Middle frontal gyrus (tissue), 1 donor: ENCODE data around the gene TP53AIP1.

Source experiments
- DNase-seq: peaks from one replicate; pipeline ENCODE4 v3.0.0-alpha.2; 2015; ENCODE audit warnings: low spot score; ENCODE audit errors: extremely low spot score

The TP53AIP1 gene

DNA sequence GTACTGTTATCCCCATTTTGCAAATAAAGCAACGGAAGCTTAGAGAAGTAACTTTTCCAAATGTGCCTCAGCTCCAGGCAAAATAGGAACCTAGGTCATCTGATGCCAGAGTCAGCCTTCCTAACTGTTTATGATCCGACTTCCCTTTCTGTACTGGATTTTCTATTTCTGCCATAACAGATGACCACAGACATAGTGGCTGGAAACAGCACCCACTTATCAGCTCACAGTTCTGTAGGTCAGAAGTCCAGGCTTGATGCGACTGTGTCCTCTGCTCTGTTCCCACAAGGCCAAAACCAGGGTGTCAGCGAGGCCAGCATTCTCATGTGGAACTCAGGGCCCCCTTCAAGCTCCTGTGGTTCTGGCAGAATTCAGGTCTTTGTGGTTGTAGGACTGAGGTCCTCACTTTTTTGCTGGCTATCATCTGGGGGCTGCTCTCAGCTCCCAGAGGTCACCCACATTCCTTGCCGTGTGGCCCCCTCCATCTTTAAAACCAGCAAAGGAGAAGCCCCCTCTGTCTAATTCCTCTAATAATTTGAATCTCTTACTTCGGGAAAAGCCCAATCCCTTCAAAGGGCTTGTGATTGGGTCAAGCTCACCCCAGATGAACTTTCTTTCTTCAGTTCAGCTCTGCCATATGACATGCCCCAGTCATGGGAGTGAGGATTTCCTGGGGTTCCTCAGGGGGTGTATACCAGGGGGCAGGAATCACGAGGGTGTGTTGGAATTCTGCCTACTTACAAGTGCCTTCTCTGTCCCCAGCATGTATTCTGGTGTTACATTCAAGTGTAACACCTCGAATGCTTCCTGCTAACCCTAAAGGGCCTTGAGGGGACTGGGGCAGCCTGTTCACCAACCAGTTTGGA is 36.3 kb downstream of the TP53AIP1 start:
- DNase-seq: no peak

DNA sequence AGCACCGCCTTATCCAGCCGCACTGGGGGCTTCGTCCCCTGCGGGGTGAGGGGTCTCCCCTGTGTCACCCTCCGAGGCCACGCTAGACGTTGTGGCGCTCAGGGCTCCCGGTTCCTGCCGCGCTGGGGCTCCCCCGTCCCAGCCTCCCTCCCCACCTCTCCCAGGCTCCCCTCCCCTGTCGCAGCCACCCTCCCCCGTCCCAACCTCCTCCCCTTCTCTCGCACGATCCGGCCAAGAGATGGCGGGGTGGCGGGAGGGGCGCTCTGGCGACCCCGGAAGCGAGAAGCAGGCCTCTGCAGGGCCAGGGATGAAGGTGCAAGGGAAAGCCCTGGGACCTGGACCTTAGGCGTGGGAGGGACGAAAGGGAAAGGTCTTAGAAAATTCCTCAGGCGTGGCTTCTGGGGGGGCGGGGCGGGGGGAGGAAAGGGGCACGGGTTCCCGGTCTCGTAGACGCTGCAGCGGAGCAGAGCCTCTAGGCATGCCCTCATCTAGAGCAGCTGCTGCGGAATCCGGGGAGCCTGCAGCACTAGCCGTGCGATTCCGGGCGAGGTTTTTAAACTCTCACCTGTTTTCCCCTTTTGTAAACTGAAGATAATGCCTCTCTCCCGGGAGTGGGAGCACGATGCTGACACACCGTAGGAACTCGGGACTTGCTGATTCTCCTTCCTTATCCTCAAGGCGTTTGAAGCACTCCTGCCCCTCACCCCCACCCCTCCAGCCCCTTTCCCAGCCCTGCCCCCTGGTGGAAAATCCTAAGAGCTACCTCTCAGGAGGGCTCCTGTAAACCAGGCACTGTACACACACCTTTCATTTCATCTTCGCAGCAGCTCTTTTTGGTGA is 37.1 kb downstream of the TP53AIP1 start:
- no peak for DNase-seq

DNA sequence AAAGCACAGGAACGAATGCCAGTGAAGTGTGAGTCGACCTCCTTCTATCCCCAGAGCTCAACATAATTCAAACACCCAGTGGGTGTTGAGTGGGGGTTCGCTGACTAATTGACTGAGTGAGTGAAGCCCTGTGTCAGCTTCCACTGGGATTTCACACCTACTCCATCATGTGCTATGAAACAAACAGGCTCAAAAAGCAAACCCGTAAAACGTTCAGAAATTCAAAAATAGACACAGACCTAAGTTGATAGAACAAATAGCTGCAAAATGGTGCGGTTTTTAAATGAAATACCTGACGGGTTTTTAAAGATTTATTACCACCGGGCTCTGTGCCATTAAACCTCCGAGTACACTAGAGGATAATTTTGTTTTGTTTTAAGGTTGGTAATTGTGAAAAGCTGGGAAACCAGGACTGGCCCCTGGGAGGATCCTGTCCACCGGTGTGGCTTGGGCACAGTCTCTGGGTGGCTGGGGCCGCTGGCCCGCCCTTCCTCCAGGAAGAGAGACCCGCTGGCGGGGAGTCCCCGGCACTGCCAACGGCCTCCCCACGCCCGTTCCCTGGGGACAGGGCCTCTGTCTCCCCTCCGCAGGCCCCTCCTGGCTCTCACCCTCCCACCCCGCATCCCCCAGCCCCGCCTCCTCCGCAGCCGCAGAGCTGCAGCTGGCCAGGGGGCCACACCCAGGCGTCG is 37.9 kb downstream of the TP53AIP1 start:
- no peak for DNase-seq

DNA sequence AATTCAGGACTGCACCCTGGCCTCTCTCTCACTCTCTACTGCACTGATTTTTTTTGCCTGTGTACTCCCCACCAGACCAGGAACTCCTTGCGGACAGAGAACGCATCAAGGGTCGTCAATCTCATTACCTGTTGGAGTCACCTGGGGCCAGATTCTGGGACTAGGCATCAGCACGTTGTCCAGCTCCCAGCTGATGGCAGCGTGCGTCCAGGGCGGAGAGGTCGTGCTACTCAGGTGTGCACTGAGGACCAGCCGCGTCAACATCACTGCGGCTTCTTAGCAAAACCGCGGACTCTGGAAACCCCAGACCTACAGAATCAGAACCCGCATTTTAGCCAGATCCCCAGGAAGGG is 38.4 kb downstream of the TP53AIP1 start:
- no peak for DNase-seq

DNA sequence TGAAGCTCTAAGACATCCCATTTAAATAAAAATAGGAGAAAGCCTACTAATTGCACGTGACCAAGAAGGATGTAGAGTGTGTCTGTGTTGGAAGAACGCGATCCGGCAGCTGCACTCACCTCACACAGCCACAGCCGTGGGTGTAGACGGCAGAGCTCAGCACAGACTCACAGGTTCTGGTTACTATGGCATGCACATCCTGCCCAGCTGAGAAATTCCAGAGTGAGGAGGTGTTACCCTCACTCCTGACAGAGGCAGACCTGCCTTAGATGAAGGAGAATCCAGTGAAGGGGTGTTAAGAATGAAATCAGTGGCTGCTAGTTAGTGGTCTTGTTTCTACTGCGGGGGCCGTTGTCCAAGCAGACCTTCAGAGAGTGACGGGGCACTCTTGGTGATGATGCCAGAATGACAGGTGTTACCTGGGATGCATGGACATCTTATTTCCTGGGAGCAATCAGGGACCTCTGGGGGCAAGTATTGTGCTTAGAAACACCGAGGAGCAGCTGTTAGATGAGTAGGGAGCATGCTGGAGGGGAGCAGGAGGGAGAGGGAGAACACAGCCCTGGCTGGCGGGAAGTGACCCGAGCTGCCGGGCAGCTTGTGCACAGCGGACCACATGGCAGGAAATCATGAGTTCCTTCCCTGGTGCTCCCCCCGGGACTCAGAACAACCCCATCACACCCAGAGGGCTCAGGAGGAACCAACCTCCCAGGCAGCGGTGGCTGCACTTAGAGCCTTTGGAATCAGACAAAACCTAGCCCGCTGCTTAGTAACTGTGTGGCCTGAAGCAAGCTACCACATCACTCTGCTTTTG is 39.2 kb downstream of the TP53AIP1 start:
- DNase-seq: no peak

DNA sequence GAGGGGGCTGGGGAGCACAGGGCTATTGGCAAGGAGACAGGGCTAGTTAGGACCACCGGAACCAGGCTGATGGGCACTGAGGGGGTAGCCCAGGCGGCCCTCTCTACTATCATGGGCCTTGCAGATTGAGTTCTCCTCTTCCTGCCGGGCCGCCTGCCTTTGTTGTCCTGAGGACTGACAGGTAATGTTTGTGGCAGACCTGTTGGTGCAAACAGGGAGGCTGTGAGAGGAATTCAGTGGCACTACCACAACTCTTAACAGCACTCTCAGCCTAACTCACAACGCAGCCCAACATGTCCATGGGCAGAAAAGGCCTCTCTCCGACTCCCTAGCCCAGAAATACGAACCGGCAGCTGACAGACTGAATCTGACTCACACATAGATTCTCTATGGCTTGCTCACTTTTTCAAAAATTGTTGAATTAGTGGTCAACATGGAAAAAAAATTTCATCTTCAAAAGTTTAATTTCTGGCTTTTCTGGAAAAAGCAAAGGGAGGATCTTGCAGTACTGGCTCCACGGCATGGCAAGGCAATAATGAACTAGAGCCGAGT is 40.1 kb downstream of the TP53AIP1 start:
- no peak for DNase-seq

DNA sequence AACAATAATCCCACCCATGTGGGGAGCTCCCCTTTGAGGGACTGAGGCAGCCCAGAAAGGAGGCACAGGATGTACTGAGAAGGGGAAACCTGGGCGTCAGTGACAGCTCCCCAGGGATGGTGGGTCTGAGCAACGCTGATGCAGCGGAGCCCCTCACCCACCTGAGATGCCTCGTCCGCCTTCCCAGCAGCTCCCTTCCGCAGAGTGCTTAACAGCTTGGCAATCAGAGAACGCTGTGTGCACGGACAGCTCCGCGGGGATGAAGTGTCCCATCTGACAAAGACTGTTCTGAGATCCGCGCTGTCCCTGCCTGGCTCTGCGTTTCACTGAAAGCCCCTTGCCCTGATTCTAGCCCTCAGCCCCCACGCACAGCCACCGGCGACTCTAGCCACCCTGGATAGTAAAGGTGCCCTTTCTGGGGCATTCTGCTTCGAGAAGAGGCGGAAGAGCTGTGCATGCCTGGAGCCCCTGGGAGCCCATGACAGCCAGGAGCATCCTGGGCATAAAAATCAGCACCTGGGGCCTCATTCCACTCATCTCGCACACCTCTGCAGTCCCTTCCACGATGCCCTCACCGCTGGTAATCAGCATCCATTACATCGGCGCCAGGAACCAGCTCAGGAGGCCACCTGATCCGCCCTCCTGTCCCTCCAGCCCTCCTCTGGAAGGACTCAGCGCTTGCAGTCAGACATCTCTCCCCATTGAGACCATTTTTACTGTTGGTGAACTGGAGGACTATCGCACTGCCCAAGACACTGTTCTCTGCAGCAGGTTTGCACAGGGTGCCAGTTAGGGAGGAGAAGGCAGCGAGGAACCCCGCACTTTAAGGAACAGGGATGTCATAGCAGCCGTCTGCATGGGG is 40.8 kb downstream of the TP53AIP1 start:
- DNase-seq: no peak

DNA sequence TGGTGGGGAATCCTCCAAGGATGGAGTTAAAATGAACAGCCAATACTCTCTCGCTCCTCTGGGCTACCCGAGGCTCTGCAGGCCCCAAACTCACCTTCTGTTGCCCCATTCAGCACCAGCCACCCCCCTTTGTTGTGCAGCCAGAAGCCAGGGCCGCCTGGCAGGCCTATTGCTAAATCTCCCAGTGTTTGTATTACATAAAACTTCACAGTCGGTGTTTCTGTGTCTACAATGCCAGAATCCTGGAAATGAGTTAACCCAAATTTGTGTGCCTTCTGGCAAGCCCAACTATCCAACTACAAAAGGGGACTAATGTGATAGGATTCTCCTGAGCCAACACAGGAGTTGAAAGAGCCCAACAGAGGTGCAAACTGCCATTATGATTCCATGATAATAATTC is 42.2 kb downstream of the TP53AIP1 start:
- DNase-seq: no peak

DNA sequence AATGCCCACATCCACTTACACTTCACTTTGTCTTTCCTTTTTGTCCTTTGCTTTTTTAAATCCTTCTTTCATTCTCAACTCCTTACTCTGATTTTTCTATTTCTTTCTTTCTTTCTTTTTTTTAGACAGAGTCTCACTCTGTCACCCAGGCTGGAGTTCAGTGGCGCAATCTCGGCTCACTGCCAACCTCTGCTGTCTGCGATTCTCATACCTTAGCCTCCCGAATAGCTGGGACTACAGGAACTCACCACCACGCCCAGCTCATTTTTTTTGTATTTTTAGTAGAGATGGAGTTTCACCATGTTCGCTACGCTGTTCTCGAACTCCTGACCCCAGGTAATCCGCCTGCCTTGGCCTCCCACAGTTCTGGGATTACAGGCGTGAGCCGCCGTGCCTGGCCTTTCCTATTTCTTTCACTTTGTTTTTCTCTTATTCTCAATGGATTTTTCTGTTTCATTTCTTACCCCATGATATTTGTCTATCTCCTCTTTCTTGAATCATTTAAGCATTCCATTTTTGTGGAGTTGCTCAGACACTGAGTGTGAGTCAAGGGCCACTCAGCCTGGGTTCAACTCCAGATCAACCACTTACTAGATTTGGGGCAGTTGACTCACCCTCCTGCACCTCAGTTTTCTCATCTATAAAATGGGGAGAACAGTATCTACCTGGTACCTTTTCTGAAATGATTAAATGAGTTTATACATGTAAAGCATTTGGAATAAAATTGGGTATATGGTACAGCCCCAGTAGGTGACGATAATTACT is 43.9 kb downstream of the TP53AIP1 start:
- DNase-seq: no peak

DNA sequence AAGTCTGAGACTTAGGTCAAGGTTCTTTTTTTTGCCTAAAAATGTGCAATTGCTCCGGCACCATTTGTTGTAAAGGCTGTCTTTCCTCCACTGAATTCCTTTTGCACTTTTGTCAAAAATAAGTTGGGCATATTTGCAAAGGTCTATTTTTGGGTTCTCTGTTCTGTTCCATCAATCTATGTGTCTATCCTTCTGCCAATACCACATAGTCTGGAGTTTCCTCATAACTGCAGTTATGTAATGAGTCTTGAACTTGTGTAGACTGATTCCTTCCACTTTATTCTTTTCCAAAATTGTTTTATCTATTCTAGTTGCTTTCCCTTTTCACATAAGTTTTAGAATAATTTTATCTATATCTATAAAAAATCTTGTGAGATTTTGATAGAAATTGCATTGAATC is 44.8 kb downstream of the TP53AIP1 start:
- no peak for DNase-seq

DNA sequence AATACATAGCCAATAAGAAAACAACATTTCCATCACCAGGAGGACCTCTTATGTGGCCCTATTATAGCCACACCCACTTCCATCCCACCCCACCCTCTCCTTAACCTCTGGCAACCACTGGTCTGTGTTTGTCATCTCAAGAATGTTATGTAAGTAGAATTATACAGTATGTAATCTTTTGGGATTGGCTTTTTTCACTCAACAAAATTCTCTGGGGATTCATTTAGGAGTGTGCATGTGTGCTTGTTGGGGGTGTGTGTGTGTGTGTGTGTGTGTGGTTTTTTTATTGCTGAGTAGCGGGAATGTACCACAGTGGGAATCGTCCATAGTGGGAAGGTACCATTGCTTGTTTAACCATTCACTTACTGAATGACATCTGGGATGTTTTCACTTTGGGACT is 46.3 kb downstream of the TP53AIP1 start:
- no peak for DNase-seq

DNA sequence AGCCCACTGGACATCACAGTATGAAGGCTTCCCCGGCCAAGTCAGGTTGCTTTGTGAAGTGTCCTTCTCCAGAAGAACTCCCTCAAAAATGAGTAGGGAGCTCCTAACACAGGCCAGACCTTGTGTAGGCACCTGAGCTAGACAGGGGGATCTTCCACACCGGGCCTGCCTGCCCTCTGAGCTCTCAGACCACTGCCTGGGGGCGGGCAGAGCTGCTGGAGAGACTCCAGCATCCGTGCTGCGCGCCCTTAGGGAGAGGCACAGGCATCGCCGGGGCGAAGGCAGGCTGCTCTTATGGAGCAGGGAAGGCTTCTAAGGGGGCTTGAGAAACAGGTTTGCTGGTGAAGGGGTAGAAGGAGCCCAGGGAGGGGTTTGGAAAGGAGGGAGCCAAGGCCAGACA is 47.1 kb downstream of the TP53AIP1 start:
- no peak for DNase-seq

DNA sequence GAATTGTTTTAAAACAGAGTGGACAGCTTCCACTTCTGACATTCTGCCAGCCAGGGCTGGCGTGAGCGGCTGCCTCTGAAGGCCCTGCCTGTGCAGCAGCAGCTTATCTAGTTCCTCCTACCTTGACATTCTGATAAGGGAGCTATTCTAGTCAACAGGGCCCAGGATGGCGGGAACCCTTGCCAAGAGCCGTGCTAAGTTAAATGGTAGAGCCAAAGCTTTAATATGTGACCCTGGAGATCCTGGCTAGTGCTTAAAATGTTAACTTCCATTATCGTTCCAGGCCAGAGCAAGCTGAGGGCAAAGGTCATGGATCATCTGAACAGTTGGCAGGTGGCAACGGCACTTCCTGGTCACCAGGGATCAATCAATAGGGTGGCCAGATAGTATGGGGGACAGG is 48.0 kb downstream of the TP53AIP1 start:
- DNase-seq: no peak

DNA sequence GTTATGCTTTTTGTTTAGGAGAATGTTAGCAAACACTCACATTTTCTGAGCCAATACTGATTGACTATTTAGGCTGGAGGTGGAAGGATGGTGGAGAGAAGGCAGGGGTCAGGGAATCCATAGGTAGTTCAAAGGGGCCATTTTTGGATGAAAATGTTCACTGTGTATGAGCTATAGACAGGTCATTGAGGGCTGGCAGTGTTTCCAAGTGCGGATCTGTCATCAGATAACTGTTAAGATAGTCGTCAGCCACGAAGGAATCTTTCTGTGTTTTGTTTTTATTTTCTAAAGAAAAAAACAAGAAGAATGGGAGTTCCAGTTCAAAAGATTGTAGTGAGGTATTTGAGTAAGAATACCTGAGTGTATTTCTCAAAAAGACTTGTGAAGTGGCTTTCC is 48.4 kb downstream of the TP53AIP1 start:
- no peak for DNase-seq

DNA sequence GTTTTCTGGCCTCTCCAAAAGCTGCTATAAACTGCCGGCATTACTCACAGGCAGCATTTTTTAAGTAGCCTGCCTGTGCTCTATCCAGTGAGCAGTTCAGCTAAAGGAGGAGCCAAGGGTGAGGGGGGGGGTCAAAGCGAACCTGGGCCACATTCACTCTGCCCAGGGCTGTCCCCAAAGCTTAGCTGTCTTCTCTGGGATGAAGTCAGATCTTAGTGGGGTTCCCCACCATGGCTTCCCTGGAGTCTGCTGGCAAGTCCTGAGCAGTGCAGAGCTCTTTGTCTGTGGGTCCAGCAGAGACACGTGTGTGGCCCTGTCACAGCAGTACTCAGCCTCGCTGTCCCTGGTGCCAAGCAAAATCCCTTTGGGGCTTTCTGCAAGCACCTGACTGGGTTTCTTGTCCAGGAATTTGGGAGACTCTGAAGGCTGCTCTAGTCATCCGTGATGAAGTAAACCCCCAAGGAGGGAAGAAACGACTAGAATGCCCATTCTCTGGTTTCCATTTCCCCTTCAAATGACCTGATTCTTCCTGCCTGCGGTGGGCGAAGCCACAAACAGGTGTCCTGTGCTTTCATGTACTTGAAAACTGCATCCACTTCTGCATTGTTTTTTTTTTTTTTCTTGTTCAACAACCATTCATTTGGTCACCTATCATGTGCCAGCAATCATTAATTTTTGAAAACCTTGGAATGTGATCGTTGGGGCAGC is 48.9 kb downstream of the TP53AIP1 start:
- no peak for DNase-seq

DNA sequence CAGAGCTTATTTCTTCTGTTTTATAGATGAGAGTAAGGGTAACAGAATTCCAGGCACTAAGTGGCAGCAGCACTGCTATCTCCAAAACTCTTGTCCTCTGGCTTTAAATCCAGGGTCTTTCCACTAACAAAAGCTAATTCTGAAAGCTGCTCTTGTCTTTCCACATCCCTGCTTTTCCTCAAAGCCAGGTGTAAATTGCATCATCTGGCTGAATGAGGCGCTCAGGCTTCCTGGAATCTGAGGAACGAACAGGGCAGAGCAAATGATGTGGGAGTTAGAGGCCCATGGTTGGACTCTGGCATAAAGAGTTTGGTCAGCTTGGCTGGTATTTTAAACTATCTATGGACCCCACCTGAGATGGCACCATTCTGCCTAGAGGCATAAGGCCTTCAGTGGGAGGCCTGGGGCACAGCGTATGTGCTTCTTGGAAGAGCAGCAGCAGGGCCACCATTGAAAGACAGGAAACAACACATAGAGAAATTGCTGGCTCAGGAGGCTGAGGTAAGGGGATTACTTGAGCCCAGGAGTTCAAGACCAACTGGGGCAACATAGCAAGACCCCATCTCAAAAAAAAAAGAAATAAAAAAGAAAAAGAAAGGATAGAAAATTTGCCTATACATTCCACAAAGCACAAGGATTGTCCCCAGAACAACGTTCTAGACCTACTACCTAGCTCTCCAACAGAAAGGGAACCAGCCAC is 49.7 kb downstream of the TP53AIP1 start:
- no peak for DNase-seq

DNA sequence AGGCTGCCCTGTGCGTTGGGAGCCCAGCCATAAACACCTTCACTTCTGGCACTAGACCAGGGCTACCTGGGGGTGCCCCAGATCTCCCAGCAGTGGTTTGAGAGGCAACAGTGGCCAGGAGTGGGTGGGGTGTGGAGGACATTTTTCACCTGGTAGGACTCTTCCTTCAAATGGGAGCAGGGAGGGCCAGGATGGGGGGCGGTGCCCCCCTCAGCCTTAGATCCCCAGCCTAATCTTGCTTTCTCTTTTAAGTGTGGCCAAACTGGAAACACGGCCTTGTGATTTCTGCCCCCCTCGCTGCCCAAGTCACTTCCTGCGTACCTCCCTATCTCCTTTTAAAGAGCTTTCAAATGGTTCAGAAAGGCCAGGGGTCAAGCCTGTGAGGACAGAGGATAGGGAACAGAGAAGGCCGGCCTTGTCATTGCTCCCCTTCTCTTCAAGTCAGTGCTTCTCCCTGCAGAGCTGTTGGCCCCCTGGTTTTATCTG is 50.7 kb downstream of the TP53AIP1 start:
- no peak for DNase-seq
